Thymus (tissue), 11 donors: Measurements from ENCODE around the gene GRIA4. TPM values are rescaled to one million over a fixed set of nuclear protein-coding genes. Genes with fewer than 3 reads are reported as not detected.

Source experiments
- DNase-seq, 9 donors: peaks; one replicate each; pipeline ENCODE4 v3.0.0-alpha.2; 2013; ENCODE audit warnings: low spot score in 9 of 9, low read depth in 6 of 9, missing footprints in 1 of 9
- H3K27ac ChIP-seq, 2 donors: one replicate each; pipeline ENCODE4 v1.5.1; 2013; ENCODE audit warnings: control low read depth in 1 of 2, low read depth in 1 of 2, low read length in 1 of 2, mild to moderate bottlenecking in 1 of 2, moderate library complexity in 1 of 2
- H3K27me3 ChIP-seq, 2 donors: one replicate each; pipeline ENCODE4 v1.5.1; 2013; ENCODE audit warnings: low read length in 1 of 2; ENCODE audit not compliant: control insufficient read depth in 2 of 2, insufficient read depth in 1 of 2
- H3K36me3 ChIP-seq, 2 donors: one replicate each; pipeline ENCODE4 v1.5.1; 2013; ENCODE audit warnings: low read length in 1 of 2, mild to moderate bottlenecking in 1 of 2, moderate library complexity in 1 of 2; ENCODE audit not compliant: control insufficient read depth in 2 of 2, insufficient read depth in 2 of 2
- H3K4me1 ChIP-seq, 2 donors: one replicate each; pipeline ENCODE4 v1.5.1; 2013; ENCODE audit warnings: low read length in 2 of 2; ENCODE audit not compliant: control insufficient read depth in 2 of 2, insufficient read depth in 2 of 2
- H3K4me3 ChIP-seq, 2 donors: one replicate each; pipeline ENCODE4 v1.5.1; 2013; ENCODE audit warnings: low read length in 2 of 2, control low read depth in 1 of 2, mild to moderate bottlenecking in 1 of 2
- H3K9me3 ChIP-seq, 2 donors: one replicate each; pipeline ENCODE4 v1.5.1; 2013; ENCODE audit warnings: low read length in 1 of 2, mild to moderate bottlenecking in 1 of 2; ENCODE audit not compliant: control insufficient read depth in 2 of 2, insufficient read depth in 1 of 2
- whole genome bisulfite sequencing: extraction: QIAGEN DNeasy Blood & Tissue Kit; methylation state at CpG from one replicate; pipeline ENCODE4 v1.1.7; 2013; 5-methylcytosine and 5-hydroxymethylcytosine counted together
- polyA plus RNA-seq: library from polyadenylated mRNA; stranded (reverse); fragments of 200-250 nt; gene quantifications from one replicate; pipeline ENCODE4 v1.2.3, GENCODE V29; 2013
- total RNA-seq: library from RNA; stranded (reverse); fragments of 120-200 nt; gene quantifications from one replicate; pipeline ENCODE4 v1.2.4, GENCODE V29; 2013
- donor health status: healthy.

GRIA4 gene
- total and polyA plus RNA-seq, 2 donors: under 0.01 to 0.14 TPM

DNA sequence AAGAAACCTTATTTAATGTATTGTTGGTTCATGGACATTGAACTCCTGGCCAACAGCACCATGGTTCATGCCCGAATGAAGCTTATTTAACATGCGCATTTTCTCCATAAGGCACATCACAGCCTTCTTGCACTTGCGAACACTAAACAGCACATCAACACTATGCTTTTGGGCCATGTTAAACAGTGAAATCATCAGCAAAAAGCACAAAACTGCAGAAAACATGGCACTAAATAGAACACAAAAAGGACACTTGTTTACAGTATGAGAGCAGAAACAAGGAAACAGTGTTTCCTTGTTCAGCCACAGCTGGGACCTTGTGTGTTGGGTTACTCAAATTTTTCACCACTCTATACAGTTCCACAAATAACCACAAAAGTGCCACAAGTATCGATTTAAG is 289.9 kb downstream of the GRIA4 start:
- DNase-seq: no peak
- H3K27ac ChIP-seq: no peak overlapping the region
- 93% methylated on average over 4 of the region's 4 CpGs for WGBS
- H3K4me3 ChIP-seq: no peak overlapping the region
- no peaks in the 10 kb centered on the region for H3K27me3 ChIP-seq
- H3K36me3 ChIP-seq: no peaks in the 10 kb centered on the region
- H3K4me1 ChIP-seq: no peaks in the 10 kb centered on the region
- H3K9me3 ChIP-seq: no peaks in the 10 kb centered on the region

DNA sequence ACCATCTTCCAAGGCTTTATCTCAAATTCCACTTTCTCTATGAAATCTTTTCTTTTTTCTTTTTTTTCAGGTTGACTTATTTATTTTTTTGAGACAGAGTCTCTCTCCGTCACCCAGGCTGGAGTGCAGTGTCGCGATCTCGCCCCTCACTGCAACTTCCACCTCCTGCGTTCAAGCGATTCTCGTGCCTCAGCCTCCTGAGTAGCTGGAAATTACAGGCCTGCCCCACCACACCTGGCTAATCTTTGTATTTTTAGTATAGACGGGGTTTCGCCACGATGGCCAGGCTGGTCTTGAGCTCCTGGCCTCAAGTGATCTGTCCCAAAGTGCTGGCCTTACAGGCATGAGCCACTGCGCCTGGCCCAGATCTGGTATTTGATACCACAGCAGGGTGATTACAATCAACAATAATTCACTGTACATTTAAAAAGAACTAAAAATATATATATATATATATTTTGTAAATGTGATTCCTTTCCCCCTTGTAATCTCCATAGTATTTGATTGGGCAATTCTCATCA is 290.7 kb downstream of the GRIA4 start:
- Histone ChIP-seq H3K27ac (no peak overlapping the region), H3K36me3 (no peaks in the 10 kb centered on the region), H3K4me1 (no peaks in the 10 kb centered on the region), H3K4me3 (no peak overlapping the region), H3K9me3 (no peaks in the 10 kb centered on the region), H3K27me3 (no peaks in the 10 kb centered on the region)
- DNase-seq: no peak
- WGBS: 95% methylated on average over 11 of the region's 11 CpGs

DNA sequence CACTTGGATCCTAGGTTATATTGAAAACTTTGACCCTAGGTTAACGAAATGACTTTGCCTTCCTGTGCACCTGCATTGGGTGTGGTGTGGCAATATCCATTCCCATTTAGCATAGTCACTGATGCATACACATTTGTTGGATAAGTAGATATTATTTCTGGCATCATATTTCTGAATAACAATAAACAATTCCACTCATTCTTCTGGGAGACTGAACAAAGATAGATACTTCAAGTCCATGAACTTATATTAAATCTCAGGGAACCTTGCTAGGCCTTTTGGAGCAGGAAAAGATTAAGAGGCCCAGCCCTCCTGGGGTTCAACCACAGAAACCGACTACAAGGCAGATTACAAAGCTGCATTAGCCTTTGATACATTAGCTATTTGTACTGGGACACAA is 293.2 kb downstream of the GRIA4 start:
- no peaks in the 10 kb centered on the region for H3K4me1 ChIP-seq
- H3K36me3 ChIP-seq: no peaks in the 10 kb centered on the region
- H3K9me3 ChIP-seq: no peaks in the 10 kb centered on the region
- no peak for DNase-seq
- no peak overlapping the region for H3K27ac ChIP-seq
- 78% methylated on average over 2 of the region's 2 CpGs for WGBS
- no peaks in the 10 kb centered on the region for H3K27me3 ChIP-seq
- no peak overlapping the region for H3K4me3 ChIP-seq

DNA sequence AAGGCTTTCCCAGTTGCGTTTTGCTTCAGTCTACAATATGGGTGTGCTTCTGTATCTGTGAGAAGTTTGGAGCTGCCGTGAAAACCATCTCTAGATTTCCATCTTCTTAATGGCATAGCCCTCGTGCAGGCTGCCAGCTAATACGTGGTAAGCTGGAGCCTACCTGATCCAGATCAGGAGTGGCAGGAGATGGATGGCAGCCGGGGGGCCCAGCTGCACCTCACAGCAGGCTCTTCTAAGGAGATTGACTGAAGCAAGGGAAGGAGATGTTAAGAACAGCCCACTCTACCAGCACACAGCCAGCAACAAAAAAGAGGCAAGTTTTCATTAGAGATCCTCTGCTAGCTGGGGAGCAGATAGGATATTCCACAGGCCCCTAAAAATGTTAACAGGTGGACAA is 296.6 kb downstream of the GRIA4 start:
- no peaks in the 10 kb centered on the region for H3K9me3 ChIP-seq
- H3K4me3 ChIP-seq: no peak overlapping the region
- H3K27ac ChIP-seq: no peak overlapping the region
- DNase-seq: no peak
- WGBS: 85% methylated on average over 5 of the region's 5 CpGs
- H3K27me3 ChIP-seq: no peaks in the 10 kb centered on the region
- H3K4me1 ChIP-seq: no peaks in the 10 kb centered on the region
- H3K36me3 ChIP-seq: no peaks in the 10 kb centered on the region

DNA sequence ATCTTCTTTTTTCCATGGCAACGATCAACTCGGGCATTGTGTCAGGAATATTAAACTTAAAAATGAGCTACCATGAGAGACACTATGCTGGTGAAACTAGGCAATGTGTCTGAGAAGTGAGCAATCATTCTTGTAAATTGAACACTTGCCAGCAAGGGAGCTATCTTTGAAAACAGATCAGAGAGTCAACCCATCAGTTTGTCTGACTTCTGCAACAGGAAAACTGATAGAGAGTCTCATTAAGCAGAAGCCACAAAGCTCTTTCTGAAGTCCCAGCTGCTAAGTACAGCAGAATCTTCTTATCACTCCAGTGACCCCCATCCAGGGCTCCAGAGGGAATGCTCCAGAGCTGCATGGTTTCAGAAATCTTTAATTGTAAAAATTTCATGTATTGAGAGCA is 297.4 kb downstream of the GRIA4 start:
- no peaks in the 10 kb centered on the region for H3K9me3 ChIP-seq
- H3K4me1 ChIP-seq: no peaks in the 10 kb centered on the region
- H3K27ac ChIP-seq: no peak overlapping the region
- no peak for DNase-seq
- H3K36me3 ChIP-seq: no peaks in the 10 kb centered on the region
- H3K4me3 ChIP-seq: no peak overlapping the region
- no peaks in the 10 kb centered on the region for H3K27me3 ChIP-seq
- WGBS: 92% methylated on average over 2 of the region's 2 CpGs

DNA sequence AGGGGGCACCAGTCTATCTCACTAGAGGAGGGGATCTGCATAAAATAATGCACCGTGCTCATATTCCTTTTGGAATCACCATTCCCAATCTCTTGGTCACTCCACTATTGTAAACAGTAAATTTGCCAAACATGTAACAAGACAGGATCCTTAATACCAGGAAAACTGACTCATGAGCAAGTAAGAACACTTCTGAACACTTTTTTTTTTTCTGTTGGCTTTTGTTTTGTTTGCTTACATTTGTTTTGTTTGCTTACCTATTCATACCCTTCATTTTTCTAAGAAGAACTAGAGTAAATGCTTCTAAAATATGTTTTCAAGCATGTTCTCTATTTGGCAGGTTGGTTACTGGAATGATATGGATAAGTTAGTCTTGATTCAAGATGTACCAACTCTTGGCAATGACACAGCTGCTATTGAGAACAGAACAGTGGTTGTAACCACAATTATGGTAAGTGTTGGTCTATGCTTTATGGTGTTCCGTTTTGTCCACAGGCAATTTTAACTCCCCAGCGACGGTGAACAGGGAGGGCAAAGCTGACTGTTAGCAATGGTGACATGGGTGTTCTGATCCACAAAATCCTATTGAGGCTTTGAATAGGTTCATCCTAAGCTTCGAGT is 300.3 kb downstream of the GRIA4 start:
- Histone ChIP-seq H3K27ac (no peak overlapping the region), H3K4me1 (no peaks in the 10 kb centered on the region)
- WGBS: 85% methylated on average over 5 of the region's 5 CpGs

DNA sequence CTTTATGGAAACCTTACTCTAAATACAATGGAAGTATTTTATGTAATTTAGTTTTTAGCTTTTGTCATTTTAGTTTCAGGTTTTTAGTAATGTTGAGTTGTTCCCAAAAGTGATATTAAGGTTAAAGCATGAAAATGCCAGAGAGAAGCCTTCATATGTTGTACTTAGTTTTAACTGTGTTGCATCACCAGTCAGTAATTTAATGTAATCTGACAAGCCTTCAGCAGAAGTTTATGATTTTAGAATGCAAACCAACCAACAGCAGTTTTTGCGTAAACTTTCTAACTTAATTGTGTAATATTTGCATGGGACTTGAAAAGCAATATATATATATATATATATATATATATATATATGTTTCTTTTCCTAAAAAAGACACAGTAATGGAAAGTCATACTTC is 301.6 kb downstream of the GRIA4 start:
- Histone ChIP-seq H3K4me3 (no peak overlapping the region), H3K9me3 (no peaks in the 10 kb centered on the region), H3K4me1 (no peaks in the 10 kb centered on the region), H3K36me3 (no peaks in the 10 kb centered on the region), H3K27ac (no peak overlapping the region), H3K27me3 (no peaks in the 10 kb centered on the region)
- no peak for DNase-seq
- 96% methylated on average over 1 of the region's 1 CpG for WGBS

More for the DNA sequence above, 300.3 kb downstream of the GRIA4 start:
- Histone ChIP-seq H3K9me3 (no peaks in the 10 kb centered on the region), H3K36me3 (no peaks in the 10 kb centered on the region), H3K4me3 (no peak overlapping the region), H3K27me3 (no peaks in the 10 kb centered on the region)
- DNase-seq: no peak

DNA sequence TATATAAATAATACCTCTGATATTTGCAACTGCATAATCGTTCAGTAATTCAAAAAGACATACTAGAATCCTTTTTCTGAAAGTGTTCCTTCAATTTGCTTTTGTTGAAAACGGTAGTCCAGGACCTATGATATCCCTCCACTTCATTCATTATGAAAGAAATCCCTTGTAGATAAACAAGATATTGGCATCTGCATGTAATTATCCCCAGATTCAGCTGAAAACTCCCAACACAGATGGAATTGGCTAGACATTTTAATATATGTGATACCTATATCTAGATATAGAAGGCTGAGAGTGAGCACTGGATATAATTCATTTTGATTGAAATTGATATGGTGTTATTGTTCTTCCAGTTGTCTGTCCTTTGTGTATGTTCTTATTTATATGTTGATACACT is 302.8 kb downstream of the GRIA4 start:
- no peak for DNase-seq
- Histone ChIP-seq H3K4me3 (no peak overlapping the region), H3K27ac (no peak overlapping the region), H3K27me3 (no peaks in the 10 kb centered on the region), H3K9me3 (no peaks in the 10 kb centered on the region), H3K36me3 (no peaks in the 10 kb centered on the region), H3K4me1 (no peaks in the 10 kb centered on the region)
- 88% methylated on average over 2 of the region's 2 CpGs for WGBS

DNA sequence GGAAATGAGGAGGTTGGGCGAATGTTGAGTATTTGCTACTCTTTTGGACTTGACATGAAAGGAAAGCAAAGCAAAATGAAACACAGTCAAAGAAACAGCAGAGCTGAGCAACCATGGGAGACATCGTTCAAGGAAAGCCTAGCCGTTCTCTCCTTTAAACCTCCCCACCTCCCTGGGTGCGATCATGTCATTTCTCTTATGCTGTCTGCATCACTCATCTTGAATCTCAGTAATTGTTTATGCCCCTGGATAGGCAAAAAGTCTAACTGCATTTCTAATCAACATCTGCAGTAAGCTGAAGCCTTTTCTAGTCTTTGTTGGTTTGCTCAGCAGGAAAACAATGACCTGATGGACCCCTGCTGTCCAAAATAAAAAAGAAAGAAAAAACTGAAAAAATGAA is 305.1 kb downstream of the GRIA4 start:
- DNase-seq: no peak
- WGBS: 85% methylated on average over 4 of the region's 4 CpGs
- Histone ChIP-seq H3K4me1 (no peaks in the 10 kb centered on the region), H3K4me3 (no peak overlapping the region), H3K9me3 (no peaks in the 10 kb centered on the region), H3K27ac (no peak overlapping the region), H3K27me3 (no peaks in the 10 kb centered on the region), H3K36me3 (no peaks in the 10 kb centered on the region)
